Panc1 (cell line): ENCODE results near the gene TNIP1.

ENCODE experiments used
- POLR2AphosphoS5 ChIP-seq: IDR thresholded peaks from 2 replicates; pipeline ENCODE4 v1.6.1; 2012; ENCODE audit warnings: mild to moderate bottlenecking, low read depth, low read length, moderate library complexity
- SIN3A ChIP-seq: IDR thresholded peaks from 2 replicates; pipeline ENCODE4 v1.6.1; 2012; ENCODE audit warnings: low read depth, mild to moderate bottlenecking, low read length, moderate library complexity, borderline replicate concordance; ENCODE audit not compliant: insufficient read depth
- TF ChIP-seq, protein P1 (sequence below): fragments of 450-650 bp; IDR thresholded peaks from 2 replicates; pipeline ENCODE4 v1.5.1; 2017; ENCODE audit warnings: mild to moderate bottlenecking

DNA sequence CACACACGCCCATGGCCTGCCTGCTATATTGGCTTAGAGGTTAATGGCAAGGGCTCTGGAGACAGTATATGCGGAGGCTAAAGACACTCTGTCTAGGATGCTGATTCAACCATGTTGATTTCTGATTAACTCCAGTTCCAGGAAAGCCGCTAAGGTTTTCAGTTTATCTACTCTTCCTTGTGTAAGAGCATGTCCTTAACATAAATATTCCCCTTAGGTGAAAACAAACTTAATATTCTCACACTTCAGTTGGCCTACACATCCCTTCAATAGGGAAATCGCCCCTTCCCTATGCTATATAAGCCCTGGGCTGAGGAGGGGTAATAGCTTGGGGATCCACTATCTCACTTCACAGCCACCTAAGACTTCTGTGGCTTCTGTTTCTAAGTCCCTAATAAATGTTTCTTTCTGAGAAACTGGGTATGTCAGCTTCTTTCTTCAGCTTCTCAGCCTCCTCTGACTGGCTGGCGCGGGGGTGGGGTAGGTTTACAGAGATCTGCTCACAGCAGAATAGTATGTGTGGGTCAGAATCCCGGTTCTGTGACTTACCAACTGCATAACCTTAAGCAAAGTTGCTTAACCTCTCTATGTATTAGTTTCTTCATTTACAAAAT, 64.8 kb downstream of the TNIP1 start:
- TF ChIP-seq, protein P1, sequence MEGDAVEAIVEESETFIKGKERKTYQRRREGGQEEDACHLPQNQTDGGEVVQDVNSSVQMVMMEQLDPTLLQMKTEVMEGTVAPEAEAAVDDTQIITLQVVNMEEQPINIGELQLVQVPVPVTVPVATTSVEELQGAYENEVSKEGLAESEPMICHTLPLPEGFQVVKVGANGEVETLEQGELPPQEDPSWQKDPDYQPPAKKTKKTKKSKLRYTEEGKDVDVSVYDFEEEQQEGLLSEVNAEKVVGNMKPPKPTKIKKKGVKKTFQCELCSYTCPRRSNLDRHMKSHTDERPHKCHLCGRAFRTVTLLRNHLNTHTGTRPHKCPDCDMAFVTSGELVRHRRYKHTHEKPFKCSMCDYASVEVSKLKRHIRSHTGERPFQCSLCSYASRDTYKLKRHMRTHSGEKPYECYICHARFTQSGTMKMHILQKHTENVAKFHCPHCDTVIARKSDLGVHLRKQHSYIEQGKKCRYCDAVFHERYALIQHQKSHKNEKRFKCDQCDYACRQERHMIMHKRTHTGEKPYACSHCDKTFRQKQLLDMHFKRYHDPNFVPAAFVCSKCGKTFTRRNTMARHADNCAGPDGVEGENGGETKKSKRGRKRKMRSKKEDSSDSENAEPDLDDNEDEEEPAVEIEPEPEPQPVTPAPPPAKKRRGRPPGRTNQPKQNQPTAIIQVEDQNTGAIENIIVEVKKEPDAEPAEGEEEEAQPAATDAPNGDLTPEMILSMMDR: no peak
- TF ChIP-seq SIN3A (no peak), POLR2AphosphoS5 (no peak)
